GM21528 (cell line): Measurements from ENCODE around the gene ERCC6.

Experiments used
- ATAC-seq: cut with Tn5 transposase; IDR thresholded peaks from one replicate; pipeline ENCODE4 v1.9.1; 2021; ENCODE audit warnings: mild to moderate bottlenecking, moderate library complexity; ENCODE audit not compliant: unreplicated experiment, low FRiP score

Gene ERCC6

DNA sequence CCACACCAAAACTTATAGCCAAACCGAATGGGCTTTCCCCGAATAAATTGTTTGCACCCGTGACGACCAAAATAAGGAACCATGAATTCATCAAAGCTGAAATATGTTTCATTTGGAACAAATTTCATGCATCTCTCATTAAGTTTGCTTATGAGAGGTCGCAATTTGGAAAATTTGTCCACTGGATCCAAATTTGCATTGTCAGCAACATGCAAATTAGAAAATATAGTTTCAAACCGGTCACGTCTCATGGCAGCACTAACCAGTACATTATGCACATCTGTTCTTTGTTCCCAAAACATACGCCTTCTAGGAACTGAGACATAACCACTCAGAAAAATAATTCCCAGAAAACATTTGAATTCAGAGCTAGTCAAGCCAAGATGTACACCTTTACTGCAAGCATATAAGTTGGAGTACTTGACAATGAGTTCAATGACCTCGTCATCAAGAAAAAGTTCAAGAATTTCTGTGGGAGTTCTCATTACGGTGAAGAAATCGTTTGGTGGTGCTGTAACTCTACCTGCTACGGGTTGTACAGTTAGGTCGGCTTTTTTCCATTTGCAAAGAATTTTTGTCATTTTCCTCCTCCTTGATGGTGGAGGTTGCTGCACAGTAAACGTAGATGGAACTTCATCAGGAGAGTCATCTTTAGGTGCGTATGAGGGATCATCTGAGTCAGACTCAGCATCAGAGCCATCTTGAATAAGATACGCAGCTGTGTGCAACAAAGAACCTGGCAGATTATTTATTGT is 22.5 kb downstream of the ERCC6 start:
- no peak for ATAC-seq

DNA sequence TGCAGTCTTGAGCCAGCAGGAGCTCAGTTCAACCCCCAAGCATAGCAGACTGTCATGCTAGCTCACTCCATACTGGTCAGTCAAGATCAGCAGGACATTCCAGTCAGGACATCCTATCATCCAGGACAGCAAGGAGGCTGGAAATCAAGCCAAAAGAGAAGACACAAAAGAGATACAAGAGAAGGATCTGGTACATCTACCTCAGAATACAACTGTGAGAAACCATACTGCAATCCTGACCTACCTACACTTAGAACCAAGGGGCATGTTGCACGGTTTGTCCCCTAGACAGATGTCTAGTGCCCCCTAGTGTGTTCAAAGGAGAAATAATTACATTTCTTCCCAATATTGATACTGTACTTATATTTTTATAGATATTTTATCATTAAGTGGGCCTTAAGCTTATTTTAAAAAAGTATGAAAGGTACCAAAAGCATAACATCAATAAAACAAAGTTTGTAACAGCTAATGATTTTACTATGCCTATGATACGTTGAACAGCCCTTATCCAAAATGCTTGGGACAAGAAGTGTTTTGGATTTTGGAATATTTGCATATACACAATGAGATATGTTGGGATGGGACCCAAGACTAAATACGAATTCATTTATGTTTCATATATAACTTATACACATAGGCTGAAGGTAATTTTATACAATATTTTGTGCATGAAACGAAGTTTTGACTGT is 26.7 kb downstream of the ERCC6 start:
- ATAC-seq: no peak

DNA sequence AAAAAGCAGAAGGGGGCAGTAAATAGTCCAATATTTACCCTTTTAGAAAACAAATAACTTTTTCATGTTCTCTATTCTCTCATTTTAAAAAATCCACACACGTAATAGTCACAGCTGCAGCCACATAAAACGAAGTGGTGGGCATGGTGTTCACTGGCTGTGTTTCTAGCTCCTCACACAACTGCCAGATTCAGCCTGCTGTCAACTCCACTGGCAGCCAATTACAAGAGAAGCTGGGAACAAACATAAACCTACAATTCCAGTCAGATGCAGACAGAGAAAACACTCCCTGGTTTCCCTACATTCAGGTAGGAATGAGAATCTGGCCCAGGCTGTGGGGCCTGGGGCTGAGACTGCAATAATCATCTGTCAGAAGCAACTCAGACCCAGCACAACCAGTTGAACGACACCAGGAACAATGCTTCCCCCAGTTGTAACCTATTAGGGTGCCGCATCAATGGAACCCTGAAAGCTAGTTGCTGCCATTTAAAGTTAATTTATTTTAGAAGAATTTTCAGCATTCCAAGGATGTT is 29.1 kb downstream of the ERCC6 start:
- ATAC-seq: no peak

DNA sequence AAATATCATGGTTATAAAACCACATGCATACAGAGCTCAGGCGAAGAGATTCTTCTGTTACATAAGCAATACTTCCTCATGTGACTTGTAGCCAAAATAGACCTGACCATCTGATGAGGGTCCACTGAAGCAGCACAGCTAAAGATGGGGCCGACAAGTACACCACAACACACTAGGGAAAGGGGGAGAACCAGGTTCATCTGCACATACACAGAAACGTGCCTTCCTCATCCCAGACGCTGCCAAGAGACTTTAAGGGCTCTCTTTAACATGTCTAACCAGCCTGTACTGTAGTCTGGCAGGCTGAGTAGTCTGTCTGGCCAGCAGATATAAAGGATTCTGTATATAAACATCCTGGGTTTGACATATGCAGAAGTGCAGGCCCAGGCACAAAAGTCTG is 30.3 kb downstream of the ERCC6 start:
- ATAC-seq: no peak

DNA sequence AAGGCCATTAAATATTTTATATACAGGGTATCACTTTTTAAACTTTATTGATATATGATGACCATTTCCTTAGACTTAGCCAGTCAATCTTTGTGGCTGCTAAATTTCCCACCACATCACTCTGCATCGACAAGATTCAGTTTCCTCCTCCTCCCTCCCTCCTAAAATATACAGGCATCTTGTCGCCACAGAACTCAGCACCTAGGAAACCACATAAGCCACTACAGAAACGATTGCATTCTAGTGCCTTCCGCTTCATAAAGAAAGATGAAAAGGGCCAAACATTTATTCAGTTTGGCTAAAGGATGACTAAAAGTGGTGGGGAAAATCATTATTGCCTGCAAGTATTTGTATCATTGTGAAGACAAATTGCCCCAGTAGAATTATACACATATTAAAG is 30.7 kb downstream of the ERCC6 start:
- no peak for ATAC-seq

DNA sequence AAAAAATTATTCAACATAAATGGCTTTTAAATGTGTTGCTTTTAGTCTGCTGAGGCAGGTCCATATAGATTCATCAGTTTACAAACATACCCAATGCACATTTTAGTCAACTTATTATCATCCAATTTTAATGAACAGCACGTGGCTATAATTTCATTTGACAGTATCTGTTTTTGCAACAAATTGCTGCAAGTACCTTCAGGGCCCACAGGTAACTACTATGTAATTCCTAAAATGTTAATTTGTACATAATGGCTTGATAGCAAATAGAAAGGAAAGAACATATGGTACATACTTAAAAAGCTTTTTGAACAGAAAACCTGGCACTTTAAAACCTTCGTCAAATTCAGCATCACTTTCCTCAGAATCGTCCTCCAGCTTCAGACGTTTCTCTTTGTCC is 33.3 kb downstream of the ERCC6 start:
- ATAC-seq: no peak

DNA sequence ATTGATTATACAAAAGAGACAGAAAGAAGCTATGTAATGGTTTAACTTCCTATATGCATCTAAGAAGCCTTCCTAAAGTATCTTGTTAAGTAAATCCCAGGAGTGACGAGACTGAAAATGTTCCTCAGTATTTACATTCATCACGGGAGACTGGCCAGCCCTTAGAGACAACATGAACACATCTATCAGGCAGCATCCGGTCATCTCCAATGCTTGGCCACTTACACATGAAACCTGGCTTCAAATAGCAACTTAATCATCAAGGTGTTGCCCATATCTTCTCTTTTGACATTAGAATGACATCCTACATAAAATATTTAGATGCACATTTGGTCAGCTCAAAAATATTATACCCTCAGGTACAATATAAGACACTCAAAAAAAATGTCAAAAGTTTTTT is 33.8 kb downstream of the ERCC6 start:
- no peak for ATAC-seq

DNA sequence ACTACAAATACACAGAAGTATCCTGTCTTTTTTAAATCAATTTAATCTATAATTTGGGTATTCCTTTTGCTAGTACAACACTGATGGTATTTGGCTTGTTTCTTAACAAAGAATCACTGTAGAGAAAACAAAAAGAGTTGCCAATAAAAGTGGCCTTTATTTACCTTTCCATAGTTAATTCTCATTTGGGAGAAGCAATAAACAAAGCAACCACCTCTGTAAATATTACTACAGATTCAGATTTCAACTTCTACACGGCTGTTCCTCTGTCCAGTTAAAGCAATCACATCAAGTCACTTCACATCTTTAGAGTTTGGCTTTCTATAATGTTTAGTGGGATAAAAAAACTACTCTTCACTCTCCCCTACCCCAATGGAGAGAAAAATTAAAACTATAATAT is 34.4 kb downstream of the ERCC6 start:
- ATAC-seq: no peak

DNA sequence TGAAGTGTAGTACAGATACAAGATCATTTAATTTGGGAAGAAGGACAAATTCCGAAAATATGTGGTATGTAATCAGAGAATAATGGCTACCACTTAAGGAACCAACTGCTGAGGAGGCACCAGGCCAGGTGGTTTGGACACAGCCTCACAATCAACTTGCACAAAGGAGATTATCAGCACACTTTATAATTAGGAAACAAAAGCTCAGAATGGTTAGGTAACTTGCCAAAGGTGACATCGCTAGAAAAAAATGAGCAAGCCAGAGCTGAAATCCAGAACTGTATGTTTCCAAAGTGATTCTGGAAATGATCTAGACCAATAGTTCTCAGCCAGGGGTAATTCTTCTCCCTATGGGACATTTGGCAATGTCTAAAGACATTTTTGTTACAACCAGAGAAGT is 36.6 kb downstream of the ERCC6 start:
- no peak for ATAC-seq

DNA sequence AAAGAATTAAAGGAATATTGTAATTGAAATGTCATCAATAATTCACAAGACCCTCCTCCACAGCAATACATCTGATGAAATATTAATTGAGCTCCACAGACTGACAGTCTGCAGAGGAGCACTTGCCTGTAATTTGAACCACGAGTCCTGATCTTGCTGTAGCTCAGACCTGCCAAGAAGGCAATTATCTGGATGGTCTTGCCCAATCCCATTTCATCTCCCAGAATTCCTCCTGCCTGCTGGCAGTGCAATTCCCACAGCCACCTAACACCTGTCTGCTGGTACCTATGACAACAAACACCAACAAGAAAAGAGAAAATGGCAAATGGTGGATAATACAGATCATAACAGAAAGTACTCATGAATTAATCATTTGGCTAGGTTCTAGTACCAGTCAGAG is 38.5 kb downstream of the ERCC6 start:
- no peak for ATAC-seq

DNA sequence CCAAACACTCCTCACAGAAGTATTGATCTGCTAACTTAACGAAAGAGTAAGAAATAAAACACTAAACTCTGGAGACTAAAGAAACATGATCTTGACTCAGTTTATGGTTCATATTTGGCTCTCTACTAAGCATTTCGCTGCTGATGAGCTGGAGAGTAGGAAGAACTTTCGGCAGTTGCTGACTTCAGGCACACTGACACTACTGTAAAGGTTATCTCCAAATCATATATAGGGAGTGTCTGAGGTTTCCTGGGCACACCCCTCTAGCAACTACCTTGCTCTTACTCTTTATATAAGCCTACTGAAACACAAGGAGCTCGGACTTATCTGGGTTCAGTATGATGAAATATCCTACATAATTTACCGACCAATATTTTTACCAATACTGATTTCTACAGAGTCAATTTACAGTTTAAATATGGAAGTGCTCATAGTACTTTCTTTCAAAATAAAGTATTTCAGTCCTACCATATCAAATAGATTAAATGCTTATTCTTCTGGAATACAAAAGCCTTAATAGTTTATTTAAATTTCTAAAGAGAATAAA is 39.5 kb downstream of the ERCC6 start:
- no peak for ATAC-seq

DNA sequence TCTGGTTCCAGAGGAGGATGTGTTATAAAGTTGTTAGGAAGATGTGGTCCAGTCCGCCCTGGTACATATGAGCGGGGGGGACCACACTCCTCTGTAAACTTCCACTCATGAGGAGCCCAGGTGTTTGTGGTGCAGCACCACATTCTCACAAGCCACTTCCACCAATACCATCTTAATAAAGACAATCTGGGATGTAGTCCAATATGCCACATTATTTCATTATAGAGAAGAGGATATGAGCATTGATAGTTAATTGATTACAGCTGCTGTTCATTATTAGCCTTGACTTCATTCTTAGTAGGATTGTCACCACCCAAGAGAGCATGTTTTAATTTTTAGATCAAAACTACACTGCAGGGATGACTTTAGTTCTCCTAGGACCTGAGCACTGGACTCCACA is 40.5 kb downstream of the ERCC6 start:
- ATAC-seq: no peak

DNA sequence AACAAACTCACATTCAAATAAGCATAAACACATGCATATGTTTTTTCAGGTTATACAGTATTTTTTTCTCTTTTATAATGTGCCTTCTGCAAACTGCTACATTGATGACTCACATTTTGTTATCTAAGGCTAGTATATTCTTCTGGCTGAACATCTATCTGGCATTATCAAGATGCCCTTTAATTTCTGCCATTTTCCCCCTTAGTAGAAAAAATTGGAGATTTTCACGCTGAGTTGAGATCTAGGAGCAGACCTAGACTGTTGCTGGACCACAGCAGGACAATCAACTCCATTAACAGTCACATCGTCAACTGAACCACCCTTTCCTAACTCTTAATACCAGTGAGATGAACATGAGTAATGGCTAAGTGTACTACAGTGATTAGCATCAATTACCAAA is 41.6 kb downstream of the ERCC6 start:
- no peak for ATAC-seq

DNA sequence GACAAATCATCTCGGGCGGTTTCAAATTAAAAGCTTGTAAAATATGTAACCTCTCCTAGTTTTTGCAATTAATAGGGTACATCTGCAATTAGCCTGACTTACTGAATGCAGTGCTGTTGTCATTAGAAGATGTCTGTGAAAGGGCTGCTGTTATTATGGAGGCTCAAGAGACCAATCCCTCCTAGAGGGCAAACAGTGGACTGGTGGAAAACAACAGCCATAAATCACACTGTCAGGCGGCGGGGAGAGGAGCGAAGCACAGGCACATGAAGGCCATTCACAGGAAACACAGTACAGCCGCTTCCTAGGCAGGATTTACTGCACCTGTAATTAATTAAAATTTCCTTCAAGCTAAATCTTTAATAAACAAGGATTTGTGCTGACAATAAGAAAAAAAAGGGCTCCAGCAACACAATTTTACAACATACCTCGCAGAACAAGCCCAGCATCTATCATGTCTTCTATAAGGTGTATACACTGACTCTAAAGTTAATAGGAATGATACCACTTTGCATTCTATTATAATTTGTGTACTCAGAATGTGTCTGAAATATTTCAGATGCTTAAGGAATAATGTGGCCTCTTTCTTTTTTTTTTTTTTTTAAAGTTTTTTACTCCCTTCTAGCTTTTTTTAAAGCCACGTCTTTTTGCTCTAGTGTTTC is 50.7 kb downstream of the ERCC6 start:
- no peak for ATAC-seq

DNA sequence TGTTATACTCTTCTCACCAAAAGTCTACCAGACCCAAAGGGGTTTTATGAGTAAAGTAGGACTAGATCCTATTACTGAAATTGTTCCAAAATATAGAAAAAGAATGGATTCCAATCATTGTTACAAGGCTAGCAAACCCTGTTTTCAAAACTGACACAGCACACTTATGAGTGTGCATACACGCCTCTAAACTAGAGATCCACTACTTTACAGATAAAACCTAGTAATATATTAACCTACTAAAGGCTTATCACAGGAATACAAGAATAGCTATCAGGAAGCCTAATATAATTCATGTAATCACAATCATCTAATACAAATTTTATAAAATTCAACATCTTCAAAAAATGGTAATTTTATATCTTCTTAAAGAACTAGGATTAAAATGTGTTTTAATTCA is 52.2 kb downstream of the ERCC6 start:
- no peak for ATAC-seq

DNA sequence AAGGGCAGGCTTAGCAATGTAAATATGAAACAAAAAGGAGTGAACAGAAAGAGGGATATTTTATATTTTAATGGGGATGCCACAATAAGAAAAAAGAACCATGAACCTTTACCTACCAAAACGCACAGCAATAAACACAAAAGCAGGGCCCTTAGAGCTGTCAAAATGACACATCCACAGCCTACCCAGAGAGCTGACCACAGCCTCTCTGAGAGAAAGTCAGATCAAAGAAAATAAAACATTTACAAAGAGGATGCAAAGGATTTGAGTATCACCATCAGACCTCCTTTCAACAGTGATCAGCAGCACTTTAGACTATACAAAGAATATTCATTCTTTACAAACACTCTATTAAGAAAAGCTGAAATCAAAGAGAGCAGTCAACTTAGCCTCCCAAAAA is 52.9 kb downstream of the ERCC6 start:
- ATAC-seq: no peak

DNA sequence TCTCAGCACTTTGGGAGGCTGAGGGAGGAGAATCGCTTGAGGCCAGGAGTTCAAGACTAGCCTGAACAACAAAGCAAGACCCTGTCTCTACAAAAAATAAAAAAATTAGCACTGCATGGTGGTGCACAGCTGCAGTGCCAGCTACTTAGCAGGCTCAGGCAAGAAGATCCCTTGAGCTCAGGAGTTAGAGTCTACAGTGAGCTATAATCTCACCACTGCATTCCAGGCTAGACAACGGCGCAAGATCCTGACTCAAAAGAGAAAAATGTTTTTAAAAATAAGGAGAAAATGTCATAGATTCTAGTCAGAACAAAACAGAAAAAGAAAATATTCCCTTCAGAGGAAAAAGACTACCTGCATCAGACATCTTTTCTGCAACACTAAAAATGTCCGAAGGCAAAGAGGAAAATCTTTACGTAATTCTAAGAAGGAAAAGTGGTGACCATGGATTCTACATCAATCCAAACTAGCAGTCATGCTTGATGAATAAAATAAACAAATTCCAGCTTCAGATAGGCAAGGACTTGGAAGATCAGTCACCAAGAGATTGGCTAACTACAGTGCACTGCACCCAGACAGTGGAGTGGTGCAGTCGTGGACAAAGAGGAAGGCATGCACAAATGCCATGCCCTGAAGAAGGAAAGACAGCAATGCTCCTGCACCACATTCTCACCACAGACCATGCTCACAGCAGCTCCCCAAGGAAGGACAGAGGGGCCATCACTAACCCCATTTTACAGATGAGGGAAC is 54.3 kb downstream of the ERCC6 start:
- ATAC-seq: no peak

DNA sequence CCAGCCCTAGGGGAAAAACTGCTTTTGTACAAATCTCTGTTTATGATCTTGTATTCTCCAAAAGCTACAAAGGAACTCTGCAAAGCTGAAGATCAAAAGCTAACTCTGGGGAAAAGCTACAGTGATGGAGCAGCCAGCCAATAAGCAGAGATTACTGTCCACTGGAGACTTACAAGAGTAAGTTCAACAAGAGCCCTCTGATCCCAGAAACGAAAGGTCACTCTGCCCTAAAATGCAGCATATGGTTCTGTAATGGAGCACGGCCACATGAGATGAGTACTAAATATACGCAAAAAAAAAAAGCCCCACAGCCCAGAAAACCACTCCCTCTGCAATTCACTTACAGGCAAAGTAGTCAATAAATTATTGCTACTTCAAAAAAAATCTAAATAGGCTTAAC is 60.1 kb downstream of the ERCC6 start:
- ATAC-seq: no peak

DNA sequence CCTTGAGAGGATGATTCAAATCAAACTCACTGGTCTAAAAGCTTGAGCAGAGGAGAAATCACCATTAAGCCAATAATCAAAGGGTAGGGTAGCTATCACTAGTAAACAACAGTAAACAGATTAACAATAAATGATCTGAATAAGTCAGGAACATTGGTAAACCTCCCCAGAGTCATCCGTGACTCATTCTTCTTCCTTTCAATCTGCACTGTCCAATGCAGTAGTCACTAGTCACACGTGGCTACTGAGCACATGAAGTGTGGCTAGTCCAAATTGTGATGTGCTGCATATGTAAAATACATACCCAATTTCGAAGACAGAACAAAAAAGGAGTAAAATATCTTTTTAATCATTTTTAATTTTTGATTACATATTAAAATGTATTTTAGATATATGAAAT is 64.0 kb downstream of the ERCC6 start:
- no peak for ATAC-seq

DNA sequence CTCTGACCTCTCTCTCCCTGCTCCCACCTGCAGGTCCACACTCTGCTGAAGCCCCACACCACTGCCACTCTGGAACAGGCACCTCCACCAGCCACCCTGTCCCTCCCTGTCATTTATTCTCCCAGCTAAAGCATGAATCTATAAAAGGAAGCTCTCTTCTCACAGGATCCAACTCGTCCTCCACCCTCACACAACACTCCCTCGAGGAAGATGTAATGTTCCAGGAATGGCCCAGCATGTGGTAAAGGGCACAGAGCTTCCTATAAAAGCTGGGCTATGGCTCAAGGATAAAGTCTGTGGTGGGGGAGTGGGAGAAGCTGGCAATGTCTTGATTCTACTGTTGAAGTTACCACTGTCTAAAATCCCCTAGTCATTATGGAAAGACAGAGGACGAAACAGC is 67.4 kb downstream of the ERCC6 start:
- no peak for ATAC-seq

DNA sequence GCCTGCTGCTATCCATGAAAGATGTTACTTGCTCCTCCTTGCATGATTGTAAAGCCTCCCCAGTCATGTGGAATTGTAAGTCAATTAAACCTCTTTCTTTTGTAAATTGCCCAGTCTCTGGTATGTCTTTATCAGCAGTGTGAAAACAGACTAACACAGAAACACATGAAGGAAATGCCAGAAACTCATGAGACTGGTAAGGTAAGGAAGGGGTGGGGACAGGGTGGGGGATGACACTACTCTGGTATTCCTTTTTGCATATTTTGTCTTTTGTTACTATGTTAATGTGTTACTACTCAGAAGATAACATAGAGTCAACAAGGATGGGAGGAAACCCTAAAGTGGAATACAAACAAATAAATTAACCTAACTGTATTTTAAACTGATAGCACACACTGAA is 73.2 kb downstream of the ERCC6 start:
- no peak for ATAC-seq
